Stimulated activated CD8-positive, alpha-beta memory T cell treated with anti-CD3 and anti-CD28 coated beads, Interleukin-15, amount 100 ng/mL, for 48 hours (primary cell): ENCODE measurements around the gene NRM.
"Not testable (repeated sequence)": the region's sequence is repeated elsewhere in the genome, so short reads cannot be mapped to it uniquely, and the experiment has no call there.

Source experiments
- DNase-seq, 2 donors: peaks; one replicate each; pipeline ENCODE4 v3.0.0-alpha.2; 2020; ENCODE audit warnings: low read depth in 2 of 2

The NRM gene

DNA sequence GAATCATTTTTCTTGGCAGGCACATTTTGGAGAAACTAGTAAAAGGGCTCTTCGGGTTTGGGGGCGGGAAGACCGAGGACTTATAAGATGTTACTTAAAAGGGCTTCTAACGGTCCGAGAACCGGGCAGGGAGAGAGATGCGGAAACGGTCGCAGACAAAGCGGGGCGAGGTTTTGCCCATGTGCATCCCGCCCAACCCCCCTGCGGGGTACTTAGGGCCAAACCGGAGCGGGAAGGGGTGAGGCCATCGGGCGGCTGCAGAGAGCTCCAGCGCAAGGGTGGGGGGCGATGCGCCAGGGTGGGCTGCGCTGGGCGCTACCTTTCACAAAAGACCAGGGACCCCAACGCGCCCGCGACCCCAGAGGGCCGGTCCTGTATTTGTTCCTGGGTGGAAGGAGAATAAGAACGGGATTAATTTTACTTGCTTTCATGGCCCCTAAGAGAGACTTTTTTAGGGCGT, 30.0 kb upstream of the NRM start:
- no peak for DNase-seq

DNA sequence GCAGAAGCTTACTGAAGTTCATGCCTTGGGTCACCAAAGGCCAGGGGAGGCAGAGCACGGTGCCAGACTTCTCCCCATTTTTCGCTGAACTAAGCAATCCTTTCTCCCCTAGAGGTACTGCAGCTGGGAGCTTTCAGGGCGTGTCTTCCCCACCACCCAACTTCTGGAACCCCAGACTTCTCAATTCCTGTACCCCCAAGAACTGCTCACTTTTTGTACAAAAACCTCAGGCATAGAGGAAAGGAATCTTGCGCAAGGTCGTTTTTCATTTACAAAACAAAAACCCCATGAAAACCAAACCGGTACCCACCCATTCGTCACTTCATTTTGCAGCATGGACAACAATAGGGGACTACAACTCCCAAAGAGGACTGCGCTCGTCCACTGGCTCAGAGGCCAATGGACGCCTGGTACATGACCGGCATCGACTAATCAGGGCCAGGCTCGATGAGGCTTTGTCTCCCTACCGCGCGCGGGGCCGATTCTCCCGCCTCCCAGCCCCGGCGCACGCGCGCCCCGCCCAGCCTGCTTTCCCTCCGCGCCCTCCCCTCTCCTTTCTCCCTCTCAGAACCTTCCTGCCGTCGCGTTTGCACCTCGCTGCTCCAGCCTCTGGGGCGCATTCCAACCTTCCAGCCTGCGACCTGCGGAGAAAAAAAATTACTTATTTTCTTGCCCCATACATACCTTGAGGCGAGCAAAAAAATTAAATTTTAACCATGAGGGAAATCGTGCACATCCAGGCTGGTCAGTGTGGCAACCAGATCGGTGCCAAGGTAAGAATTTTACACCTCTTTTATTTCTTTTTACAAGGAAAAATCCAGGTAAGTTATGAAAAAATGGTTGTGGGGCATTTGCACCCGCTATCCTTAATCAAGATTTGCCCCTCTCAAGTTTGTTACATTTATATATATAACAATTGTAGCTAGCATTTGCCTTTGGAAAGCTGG, 29.3 kb upstream of the NRM start, which contains the start of gene TUBB:
Gene TUBB, plus strand, starts transcription at position 562 of the 947 bp plus-strand sequence. Its CDS starts 155 bp downstream, at position 717.
- DNase-seq: peak; percentile 94

- DNase-seq: no peak
Measured at GRCh38 chr6:30719356-30719755, 28.6 kb upstream of the NRM start.

- not testable (repeated sequence) for DNase-seq
Measured at GRCh38 chr6:30717845-30718720, 27.3 kb upstream of the NRM start.

DNA sequence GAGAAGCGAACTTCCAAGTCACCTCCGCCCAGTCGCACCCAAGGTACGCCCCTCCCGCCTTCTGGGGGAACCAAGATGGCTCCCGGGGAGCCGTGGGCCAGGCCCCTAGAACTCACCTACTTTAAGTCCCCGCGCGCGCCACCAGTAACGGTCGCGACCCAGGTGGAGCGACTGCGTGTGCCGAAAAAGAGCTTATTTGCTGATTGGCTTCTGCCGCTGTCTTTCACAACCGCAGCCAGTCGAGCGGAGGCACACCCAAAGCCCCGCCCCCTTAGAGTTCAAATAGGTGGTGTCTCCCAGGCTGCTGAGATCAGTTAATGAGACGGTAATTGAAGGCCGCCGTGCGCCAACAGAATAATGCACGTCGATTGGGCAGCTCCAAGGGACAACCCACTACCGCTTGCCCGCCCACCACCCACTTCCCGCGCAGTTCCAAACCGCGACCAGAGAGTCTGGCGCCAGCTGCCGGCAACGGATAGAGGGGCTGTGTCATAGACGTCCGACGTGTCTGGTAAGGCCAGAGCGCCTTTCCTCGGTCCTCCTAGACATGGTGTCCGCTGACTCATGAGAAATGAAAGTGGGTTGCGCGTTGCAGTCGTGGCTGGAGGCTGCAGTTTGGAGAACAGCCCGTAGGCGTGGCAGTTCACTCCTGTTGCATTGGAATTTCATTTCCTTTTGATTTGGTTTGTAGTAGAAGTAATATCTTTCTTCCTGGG, 26.5 kb upstream of the NRM start, which contains the start of gene MDC1:
Gene MDC1, minus strand, starts transcription at position 153 of the 716 bp plus-strand sequence. CDS start 2,106 bp downstream, outside the sequence.
- DNase-seq: peak; percentile 99 to 100

DNA sequence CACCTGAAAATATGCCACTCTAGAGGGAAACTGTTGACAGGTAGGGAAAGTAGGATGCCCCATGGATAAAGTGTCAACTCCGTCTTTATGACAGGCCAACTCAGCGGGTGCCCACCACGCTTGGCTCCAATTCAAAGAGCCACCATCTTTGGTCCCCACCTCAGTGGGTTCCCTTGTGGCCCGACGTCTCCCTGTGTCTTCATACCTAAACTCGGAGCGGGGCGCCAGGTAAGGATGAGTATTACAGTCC, 26.0 kb upstream of the NRM start:
- no peak for DNase-seq

GRCh38 chr6:30714263-30714662, 23.5 kb upstream of the NRM start:
- DNase-seq: no peak

DNA sequence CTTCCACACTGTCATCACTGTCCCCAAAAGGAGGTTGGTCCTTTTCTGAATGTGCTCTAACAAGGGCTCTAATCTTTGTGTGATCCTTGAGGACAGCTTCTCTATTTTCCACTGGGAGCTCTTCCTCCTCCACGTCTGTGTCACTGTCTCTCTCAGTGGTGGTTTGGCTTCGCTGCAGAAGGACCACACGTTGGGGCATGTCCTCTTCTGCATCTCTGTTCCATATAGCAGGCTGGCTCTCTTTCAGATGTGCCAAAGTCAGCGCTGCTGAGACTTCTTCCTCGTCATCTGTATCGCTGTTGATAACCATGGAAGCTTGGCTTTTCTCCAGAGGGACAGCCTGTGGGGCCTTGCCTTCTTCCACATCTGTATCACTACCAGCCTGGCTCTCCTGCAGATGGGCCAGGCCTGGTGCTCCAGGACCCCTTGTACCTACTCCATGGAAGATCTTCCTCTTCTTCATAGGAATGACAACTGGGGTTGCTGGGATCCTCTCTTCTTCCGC, 21.7 kb upstream of the NRM start:
- DNase-seq: no peak

DNA sequence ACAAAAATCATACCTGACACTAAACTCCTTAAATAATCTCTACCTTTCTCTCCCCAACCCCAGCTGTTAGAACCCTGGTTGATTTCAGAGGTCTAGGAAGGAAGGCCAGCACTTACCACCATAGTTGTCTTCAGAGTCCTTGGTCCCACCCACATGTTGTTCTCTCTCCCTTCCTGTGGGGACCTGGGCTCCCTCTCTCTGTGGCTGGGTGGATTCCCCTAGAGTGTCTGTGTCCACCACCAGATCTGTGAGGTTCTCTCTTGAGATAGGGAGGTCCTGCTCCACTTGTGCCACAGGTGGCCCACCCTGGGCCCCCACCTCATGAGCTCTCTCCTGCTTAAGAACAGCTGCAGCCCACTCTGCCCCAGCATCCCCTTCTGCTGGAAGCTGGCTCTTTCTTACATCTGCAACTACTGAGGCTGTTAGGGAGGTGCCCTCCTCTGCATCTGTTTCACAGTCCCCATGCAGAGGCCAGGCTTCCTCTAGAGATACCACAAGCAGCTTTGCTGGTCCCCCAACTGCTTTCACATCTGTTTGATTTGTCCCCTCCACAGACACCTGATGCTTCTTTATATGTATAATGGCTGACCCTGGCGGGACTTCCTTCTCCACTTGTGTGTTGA, 21.1 kb upstream of the NRM start:
- no peak for DNase-seq

DNA sequence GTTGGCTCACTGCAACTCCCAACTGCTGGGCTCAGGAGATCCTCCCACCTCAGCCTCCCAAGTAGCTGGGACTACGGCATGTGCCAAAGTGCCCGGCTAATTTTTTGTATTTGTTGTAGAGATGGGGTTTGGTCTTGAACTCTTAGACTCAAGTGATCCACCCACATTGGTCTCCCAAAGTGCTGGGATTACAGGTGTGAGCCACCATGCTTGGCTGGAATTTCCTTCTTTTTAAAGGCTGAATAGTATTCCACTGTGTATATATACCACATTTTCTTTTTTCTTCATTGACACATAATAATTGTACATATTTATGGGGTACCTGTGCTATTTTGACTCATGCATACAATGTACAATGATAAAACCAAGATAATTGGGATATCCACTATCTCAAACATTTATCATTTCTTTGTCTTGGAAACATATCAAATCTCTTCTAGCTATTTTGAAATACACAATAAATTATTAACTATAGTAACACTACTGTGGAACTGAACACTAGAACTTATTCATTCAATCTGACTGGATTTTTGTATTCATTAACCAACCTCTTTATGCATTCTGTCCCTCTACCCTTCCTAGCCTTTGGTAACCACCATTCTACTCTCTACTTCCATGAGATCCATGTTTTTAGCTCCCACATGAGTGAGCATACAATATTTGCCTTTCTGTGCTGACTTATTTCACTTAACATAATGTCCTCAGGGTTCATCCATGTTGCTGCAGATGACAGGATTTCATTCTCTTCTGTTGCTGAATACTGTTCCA, 18.5 kb upstream of the NRM start:
- no peak for DNase-seq

- no peak for DNase-seq
Measured at GRCh38 chr6:30707281-30707850, 16.6 kb upstream of the NRM start.

DNA sequence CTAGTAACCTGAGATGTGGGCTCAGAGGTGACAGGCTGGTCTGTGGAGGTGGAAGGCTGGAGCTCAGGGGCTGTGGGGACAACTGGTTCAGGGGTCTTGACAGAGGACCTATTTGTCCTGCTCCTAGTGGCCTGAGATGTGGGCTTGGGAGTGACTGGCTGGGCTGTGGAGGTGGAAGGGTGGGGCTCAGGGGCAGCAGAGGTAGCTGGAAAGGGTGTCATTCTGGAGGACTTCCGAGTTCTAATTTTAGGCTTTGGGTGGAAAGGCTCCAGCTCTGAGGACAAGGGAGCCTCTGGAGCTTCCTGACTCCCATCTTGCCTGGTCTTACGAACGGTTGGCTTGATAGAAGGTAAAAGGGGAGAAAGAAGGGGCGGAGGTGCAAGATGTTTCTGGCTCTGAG, 14.8 kb upstream of the NRM start:
- no peak for DNase-seq

- DNase-seq: no peak
Measured at GRCh38 chr6:30703821-30704220, 13.0 kb upstream of the NRM start.

DNA sequence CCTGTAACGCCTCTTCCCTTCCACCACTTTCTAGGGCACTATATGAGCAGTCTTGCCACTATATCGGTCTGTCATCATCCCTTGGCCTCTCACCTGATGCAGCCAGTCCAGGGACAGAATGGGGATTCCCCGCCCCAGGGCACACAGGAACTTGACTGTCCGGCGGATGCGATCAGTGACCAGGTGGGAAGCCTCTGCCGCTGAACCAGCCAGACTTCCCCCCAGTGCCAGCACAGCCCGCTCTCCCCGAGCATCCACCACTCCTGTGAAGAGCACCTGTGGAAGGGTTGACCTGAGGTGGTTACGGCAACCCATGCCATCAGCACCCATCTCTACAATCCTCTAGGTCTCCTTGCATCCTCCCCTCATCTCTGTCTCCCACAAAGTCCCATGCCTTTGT, 12.2 kb upstream of the NRM start:
- DNase-seq: no peak

GRCh38 chr6:30700340-30700739, 9.6 kb upstream of the NRM start:
- DNase-seq: no peak

GRCh38 chr6:30696432-30696831, 5.6 kb upstream of the NRM start:
- DNase-seq: no peak

DNA sequence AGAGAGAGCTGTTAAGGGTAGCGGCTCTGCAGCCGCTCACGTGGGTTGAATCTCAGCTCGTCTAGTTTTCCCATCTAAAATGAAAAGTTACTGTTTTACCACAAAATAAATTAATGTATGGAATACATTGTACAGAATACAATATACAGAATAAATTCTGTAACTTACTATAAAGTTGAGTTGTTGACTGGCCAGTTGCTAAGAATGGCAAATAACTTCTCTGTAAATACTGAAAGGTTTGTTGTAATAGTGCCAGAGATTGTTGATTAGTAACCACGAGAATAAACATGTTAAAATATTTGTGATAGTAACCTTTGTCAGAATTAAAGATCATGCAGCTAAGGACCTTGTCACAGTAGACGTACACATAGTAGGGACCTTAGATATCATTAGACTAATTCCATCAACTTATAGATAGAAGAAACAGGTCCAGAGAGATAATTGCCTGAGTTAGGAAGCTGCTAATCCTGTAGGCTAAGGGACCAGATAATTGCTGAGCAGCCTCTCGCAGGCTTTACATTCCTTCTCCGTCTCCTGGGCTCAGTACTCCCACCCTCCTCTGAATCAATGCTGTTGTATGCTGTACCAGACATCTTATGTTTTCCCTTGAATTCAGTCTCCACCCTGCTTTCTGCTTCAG, 544 bp upstream of the NRM start:
- DNase-seq: no peak

DNA sequence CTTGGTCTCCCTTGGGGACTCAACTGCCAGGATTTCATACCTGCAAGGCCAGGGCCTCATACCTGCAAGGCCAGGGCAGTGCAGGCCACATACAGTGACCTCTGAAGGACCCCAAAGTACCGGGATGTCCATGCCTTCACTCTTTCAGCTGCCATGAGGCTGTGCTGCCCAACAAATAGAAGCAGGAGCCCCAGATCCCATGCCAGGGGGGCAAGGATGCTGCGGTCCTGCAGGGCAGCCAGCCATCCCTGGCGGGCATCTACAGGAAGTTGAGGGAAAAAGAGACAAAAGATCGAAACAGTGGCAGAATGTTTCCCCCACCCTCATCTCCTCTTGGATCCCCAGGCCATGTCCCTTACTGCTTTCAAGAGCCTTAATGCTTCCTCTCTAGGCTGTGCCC, 799 bp downstream of the NRM start:
- DNase-seq: no peak

GRCh38 chr6:30689022-30689865, 1.5 kb downstream of the NRM start:
- no peak for DNase-seq
